Hepatocyte (in vitro differentiated cells): Measurements from ENCODE around the gene LIX1. TPM values are rescaled to one million over a fixed set of nuclear protein-coding genes. Genes with fewer than 3 reads are reported as not detected.

Experiments used
- DNase-seq: peaks from one replicate; pipeline ENCODE4 v3.0.0-alpha.2; 2016; ENCODE audit warnings: low spot score
- H2AFZ ChIP-seq: fragments of 200-600 bp; sonication (generic); 2 replicates; pipeline ENCODE4 v1.6.0; 2016; ENCODE audit warnings: antibody characterized with exemption, mild to moderate bottlenecking
- H3K27ac ChIP-seq: fragments of 200-600 bp; sonication (generic); 2 replicates; pipeline ENCODE4 v1.5.1; 2016; ENCODE audit warnings: mild to moderate bottlenecking
- H3K27me3 ChIP-seq: fragments of 200-600 bp; sonication (generic); 2 replicates; pipeline ENCODE4 v1.6.1; 2016
- H3K36me3 ChIP-seq: fragments of 200-600 bp; sonication (generic); replicated peaks from 2 replicates; pipeline ENCODE4 v1.5.1; 2016; ENCODE audit warnings: low read depth; ENCODE audit not compliant: insufficient read depth
- H3K4me1 ChIP-seq: fragments of 200-600 bp; sonication (generic); 2 replicates; pipeline ENCODE4 v1.5.1; 2016; ENCODE audit warnings: mild to moderate bottlenecking, moderate library complexity; ENCODE audit not compliant: insufficient read depth
- H3K4me2 ChIP-seq: fragments of 200-600 bp; sonication (generic); 2 replicates; pipeline ENCODE4 v1.6.0; 2016
- H3K4me3 ChIP-seq: fragments of 200-600 bp; sonication (generic); 2 replicates; pipeline ENCODE4 v1.5.1; 2016; ENCODE audit warnings: mild to moderate bottlenecking
- H3K79me2 ChIP-seq: fragments of 200-600 bp; sonication (generic); 2 replicates; pipeline ENCODE4 v1.6.0; 2017; ENCODE audit warnings: mild to moderate bottlenecking
- H3K9me2 ChIP-seq: fragments of 200-600 bp; sonication (generic); replicated peaks from 2 replicates; pipeline ENCODE4 v1.6.0; 2017; ENCODE audit warnings: mild to moderate bottlenecking; ENCODE audit not compliant: insufficient read depth
- H3K9me3 ChIP-seq: fragments of 200-600 bp; sonication (generic); 2 replicates; pipeline ENCODE4 v1.5.1; 2016; ENCODE audit warnings: low read depth, mild to moderate bottlenecking
- H4K20me1 ChIP-seq: fragments of 200-600 bp; sonication (generic); 2 replicates; pipeline ENCODE4 v1.6.0; 2016; ENCODE audit warnings: mild to moderate bottlenecking; ENCODE audit not compliant: insufficient read depth, poor library complexity, severe bottlenecking
- CTCF ChIP-seq: fragments of 200-600 bp; sonication (generic); IDR thresholded peaks from 2 replicates; pipeline ENCODE4 v1.5.1; 2016; ENCODE audit warnings: antibody characterized with exemption, mild to moderate bottlenecking; ENCODE audit not compliant: poor library complexity
- EZH2 ChIP-seq: fragments of 200-600 bp; sonication (generic); IDR thresholded peaks from 2 replicates; pipeline ENCODE4 v1.6.1; 2016; ENCODE audit warnings: antibody characterized with exemption, mild to moderate bottlenecking, borderline replicate concordance
- EZH2phosphoT487 ChIP-seq: fragments of 200-600 bp; sonication (generic); IDR thresholded peaks from one replicate; pipeline ENCODE4 v1.6.1; 2018; ENCODE audit warnings: antibody characterized with exemption, mild to moderate bottlenecking, low read depth, moderate library complexity; ENCODE audit not compliant: unreplicated experiment, severe bottlenecking
- WGBS: methylation state at CpG from one replicate; pipeline ENCODE4 v1.1.6; 2016; ENCODE audit warnings: low lambda C conversion rate; ENCODE audit errors: missing lambda C conversion rate; 5-methylcytosine and 5-hydroxymethylcytosine counted together
- polyA plus RNA-seq: library from polyadenylated mRNA; unstranded; fragments of >200 nt; fragmentation: Nextera tagmentation; extraction: Ambion mirVana; gene quantifications from 2 replicates; pipeline ENCODE4 v1.2.1, GENCODE V29; 2016
- total RNA-seq: library from RNA; depleted of rRNA; stranded (reverse); fragments of >200 nt; gene quantifications from 2 replicates; pipeline ENCODE4 v1.2.3, GENCODE V29; 2014

The LIX1 gene
- total and polyA plus RNA-seq, 2 experiments from 2014 or later = 4.3 to 6.2 TPM

- Histone ChIP-seq H4K20me1 (no peaks in the 10 kb centered on the region), H3K9me2 (no peaks in the 10 kb centered on the region), H3K4me3 (no peak overlapping the region), H3K27ac (no peak overlapping the region), H3K27me3 (no peaks in the 10 kb centered on the region), H3K9me3 (no peaks in the 10 kb centered on the region), H3K36me3 (no peaks in the 10 kb centered on the region), H3K4me1 (no peaks in the 10 kb centered on the region), H3K79me2 (no peaks in the 10 kb centered on the region), H2AFZ (no peak overlapping the region), H3K4me2 (no peak overlapping the region)
- no peak for DNase-seq
- TF ChIP-seq EZH2phosphoT487 (no peak), CTCF (no peak), EZH2 (no peak)
Measured at GRCh38 chr5:97076098-97076497, 66.3 kb downstream of the LIX1 start.

GRCh38 chr5:97075649-97076048, 66.8 kb downstream of the LIX1 start:
- Histone ChIP-seq H3K36me3 (no peaks in the 10 kb centered on the region), H4K20me1 (no peaks in the 10 kb centered on the region), H3K9me2 (no peaks in the 10 kb centered on the region), H3K4me2 (no peak overlapping the region), H2AFZ (no peak overlapping the region), H3K27me3 (no peaks in the 10 kb centered on the region), H3K27ac (no peak overlapping the region), H3K79me2 (no peaks in the 10 kb centered on the region), H3K4me3 (no peak overlapping the region), H3K9me3 (no peaks in the 10 kb centered on the region), H3K4me1 (no peaks in the 10 kb centered on the region)
- 65% methylated on average over 5 of the region's 5 CpGs for WGBS
- DNase-seq = no peak
- TF ChIP-seq CTCF (no peak), EZH2phosphoT487 (no peak), EZH2 (no peak)

- TF ChIP-seq EZH2phosphoT487 = no peak
- no peak for TF ChIP-seq EZH2
- no peak for TF ChIP-seq CTCF
- no peaks in the 10 kb centered on the region for H3K79me2 ChIP-seq
- no peaks in the 10 kb centered on the region for H3K9me3 ChIP-seq
- no peak overlapping the region for H3K4me2 ChIP-seq
- H3K27me3 ChIP-seq = no peaks in the 10 kb centered on the region
- no peaks in the 10 kb centered on the region for H4K20me1 ChIP-seq
- 58% methylated on average over 4 of the region's 4 CpGs for WGBS
- H3K36me3 ChIP-seq = no peaks in the 10 kb centered on the region
- no peak overlapping the region for H3K4me3 ChIP-seq
- no peak overlapping the region for H3K27ac ChIP-seq
- H2AFZ ChIP-seq = no peak overlapping the region
- H3K4me1 ChIP-seq = no peaks in the 10 kb centered on the region
- H3K9me2 ChIP-seq = no peaks in the 10 kb centered on the region
- DNase-seq = no peak
Measured at GRCh38 chr5:97074859-97075489, 67.4 kb downstream of the LIX1 start.
